Testis (tissue), 5 donors: Measurements from ENCODE around the gene MED23. TPM values are rescaled to one million over a fixed set of nuclear protein-coding genes. Genes with fewer than 3 reads are reported as not detected.

Experiments used
- DNase-seq: peaks from one replicate; pipeline ENCODE4 v3.0.0-alpha.2; 2019
- H3K27ac ChIP-seq, 2 donors: fragments of 200-600 bp; sonication (generic); one replicate each; pipeline ENCODE4 v1.5.1; 2019
- H3K27me3 ChIP-seq: fragments of 200-600 bp; sonication (generic); one replicate; pipeline ENCODE4 v1.5.1; 2019
- H3K36me3 ChIP-seq: fragments of 200-600 bp; sonication (generic); one replicate; pipeline ENCODE4 v1.5.1; 2017; ENCODE audit warnings: low read depth; ENCODE audit errors: missing control alignments
- H3K4me1 ChIP-seq: fragments of 200-600 bp; sonication (generic); one replicate; pipeline ENCODE4 v1.5.1; 2019
- H3K4me3 ChIP-seq, 2 donors: fragments of 200-600 bp; sonication (generic); one replicate each; pipeline ENCODE4 v1.5.1; 2017 to 2019
- H3K9me3 ChIP-seq: fragments of 200-600 bp; sonication (generic); one replicate; pipeline ENCODE4 v1.5.1; 2017
- POLR2A ChIP-seq: fragments of 450-650 bp; IDR thresholded peaks from one replicate; pipeline ENCODE4 v1.6.1; 2017; ENCODE audit warnings: antibody characterized with exemption, mild to moderate bottlenecking, moderate library complexity
- WGBS, 2 donors: methylation state at CpG; one replicate each; pipeline ENCODE4 v1.1.5; 2018; 5-methylcytosine and 5-hydroxymethylcytosine counted together
- intact Hi-C: fragments of 100-400 bp; cut with DNase I; formaldehyde crosslinking; loops from one replicate; pipeline ENCODE4 v1.15.1; 2023; ENCODE audit warnings: low total_unique reads
- long read RNA-seq, 2 donors: transcript quantifications; one replicate each; lab custom pipeline, GENCODE V29; 2026
- polyA plus RNA-seq: library from polyadenylated mRNA; stranded (reverse); fragments of 350-450 nt; fragmentation: Illumina TruSeq; extraction: RNeasy Lipid Tissue Mini Kit (QIAGEN cat#74804); gene quantifications from one replicate; pipeline ENCODE4 v1.2.3, GENCODE V29; 2014; ENCODE audit warnings: low read depth, low replicate concordance; ENCODE audit not compliant: insufficient read depth
- total RNA-seq, 2 donors: library from RNA; depleted of rRNA; stranded (reverse); fragments of >200 nt; gene quantifications; one replicate each; pipeline ENCODE4 v1.2.3, GENCODE V29; 2016
- TF ChIP-seq, protein P1 (sequence below), 3 experiments: fragments of 450-650 bp in 2 of 3; fragments of 200-600 bp in 1 of 3; sonication (generic) in 1 of 3; IDR thresholded peaks; one replicate each; pipeline ENCODE4 v1.5.1; 2016 to 2019; ENCODE audit warnings: antibody characterized with exemption in 3 of 3, mild to moderate bottlenecking in 2 of 3, moderate library complexity in 1 of 3

Gene MED23, protein sequence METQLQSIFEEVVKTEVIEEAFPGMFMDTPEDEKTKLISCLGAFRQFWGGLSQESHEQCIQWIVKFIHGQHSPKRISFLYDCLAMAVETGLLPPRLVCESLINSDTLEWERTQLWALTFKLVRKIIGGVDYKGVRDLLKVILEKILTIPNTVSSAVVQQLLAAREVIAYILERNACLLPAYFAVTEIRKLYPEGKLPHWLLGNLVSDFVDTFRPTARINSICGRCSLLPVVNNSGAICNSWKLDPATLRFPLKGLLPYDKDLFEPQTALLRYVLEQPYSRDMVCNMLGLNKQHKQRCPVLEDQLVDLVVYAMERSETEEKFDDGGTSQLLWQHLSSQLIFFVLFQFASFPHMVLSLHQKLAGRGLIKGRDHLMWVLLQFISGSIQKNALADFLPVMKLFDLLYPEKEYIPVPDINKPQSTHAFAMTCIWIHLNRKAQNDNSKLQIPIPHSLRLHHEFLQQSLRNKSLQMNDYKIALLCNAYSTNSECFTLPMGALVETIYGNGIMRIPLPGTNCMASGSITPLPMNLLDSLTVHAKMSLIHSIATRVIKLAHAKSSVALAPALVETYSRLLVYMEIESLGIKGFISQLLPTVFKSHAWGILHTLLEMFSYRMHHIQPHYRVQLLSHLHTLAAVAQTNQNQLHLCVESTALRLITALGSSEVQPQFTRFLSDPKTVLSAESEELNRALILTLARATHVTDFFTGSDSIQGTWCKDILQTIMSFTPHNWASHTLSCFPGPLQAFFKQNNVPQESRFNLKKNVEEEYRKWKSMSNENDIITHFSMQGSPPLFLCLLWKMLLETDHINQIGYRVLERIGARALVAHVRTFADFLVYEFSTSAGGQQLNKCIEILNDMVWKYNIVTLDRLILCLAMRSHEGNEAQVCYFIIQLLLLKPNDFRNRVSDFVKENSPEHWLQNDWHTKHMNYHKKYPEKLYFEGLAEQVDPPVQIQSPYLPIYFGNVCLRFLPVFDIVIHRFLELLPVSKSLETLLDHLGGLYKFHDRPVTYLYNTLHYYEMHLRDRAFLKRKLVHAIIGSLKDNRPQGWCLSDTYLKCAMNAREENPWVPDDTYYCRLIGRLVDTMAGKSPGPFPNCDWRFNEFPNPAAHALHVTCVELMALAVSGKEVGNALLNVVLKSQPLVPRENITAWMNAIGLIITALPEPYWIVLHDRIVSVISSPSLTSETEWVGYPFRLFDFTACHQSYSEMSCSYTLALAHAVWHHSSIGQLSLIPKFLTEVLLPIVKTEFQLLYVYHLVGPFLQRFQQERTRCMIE (N-terminal part only)
- 10 to 100 TPM; 39.8 to 42.1 TPM for total RNA-seq
- 24.4 TPM for polyA plus RNA-seq
- long read RNA-seq, donor 1, full-length matches to known transcripts: 1 of 1 reads
- long read RNA-seq, donor 1, partial matches to known transcripts: 0 of 1 reads
- long read RNA-seq, donor 1, other reads (novel, unspliced or antisense): 0 of 1 reads
- long read RNA-seq, donor 2, full-length matches to known transcripts: 2 of 2 reads
- long read RNA-seq, donor 2, partial matches to known transcripts: 0 of 2 reads
- long read RNA-seq, donor 2, other reads (novel, unspliced or antisense): 0 of 2 reads

DNA sequence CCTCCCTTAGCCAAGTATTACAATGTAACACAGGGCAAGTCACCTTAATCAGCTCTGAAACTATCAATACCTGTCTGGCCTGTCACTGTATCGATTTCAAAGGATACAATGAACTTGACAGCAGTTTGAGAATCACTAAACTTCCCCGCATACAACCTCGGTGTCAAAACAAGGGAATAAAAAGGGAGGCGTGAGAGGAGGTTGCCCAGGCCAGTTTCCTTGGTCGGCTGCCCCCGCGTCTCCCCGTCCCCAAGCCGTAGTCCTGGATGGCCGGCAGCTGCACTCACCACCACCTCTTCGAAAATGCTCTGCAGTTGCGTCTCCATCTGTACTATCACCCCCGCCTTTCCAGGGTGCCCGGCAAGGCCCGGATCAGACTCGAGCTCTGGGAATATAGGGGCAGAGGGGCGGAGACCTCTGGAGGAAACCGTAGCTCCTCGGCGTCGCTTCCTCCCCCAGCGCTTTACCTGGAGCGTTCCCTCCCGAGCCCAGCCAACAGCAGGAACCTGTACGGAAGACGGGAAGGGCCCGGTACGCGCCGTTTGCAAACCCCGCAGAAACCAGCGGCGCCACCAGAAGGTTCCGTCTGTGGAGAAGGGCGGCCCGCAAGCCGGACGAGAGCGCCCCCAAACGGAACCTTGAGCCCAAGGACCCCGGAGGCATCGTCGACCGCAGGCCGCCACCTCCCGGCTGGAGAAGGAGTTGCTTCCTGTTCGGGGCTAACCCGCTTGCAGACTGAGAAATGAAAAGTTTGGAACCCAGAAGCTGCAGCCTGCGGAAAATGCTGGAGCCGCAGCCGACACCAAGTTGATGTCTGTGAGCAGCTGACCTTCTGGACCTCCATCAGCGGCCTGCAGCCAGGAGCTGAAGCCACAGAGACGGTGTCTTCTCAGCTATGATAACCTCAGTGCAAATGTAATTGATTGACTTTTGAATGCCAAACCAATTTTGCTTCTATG is at the start of gene MED23:
Gene MED23 (minus strand): TSS at position 519 of the 959 bp plus-strand sequence. CDS start 193 bp downstream, at position 326.
- Histone ChIP-seq H3K9me3 (no peaks in the 10 kb centered on the region), H3K4me1 (peaks cover 21% of the 10 kb centered on the region), H3K27ac (peak within 1 kb of the TSS; percentile 31 to 82), H3K36me3 (no peaks in the 10 kb centered on the region), H3K4me3 (peak within 1 kb of the TSS; percentile 76 to 88), H3K27me3 (no peaks in the 10 kb centered on the region)
- intact Hi-C loops: no loop called here
- peak; percentile 94 for DNase-seq
- 0% methylated on average over 30 to 53 of the region's 53 CpGs for whole genome bisulfite sequencing, 2 donors
- TF ChIP-seq POLR2A: no peak
- TF ChIP-seq, protein P1, sequence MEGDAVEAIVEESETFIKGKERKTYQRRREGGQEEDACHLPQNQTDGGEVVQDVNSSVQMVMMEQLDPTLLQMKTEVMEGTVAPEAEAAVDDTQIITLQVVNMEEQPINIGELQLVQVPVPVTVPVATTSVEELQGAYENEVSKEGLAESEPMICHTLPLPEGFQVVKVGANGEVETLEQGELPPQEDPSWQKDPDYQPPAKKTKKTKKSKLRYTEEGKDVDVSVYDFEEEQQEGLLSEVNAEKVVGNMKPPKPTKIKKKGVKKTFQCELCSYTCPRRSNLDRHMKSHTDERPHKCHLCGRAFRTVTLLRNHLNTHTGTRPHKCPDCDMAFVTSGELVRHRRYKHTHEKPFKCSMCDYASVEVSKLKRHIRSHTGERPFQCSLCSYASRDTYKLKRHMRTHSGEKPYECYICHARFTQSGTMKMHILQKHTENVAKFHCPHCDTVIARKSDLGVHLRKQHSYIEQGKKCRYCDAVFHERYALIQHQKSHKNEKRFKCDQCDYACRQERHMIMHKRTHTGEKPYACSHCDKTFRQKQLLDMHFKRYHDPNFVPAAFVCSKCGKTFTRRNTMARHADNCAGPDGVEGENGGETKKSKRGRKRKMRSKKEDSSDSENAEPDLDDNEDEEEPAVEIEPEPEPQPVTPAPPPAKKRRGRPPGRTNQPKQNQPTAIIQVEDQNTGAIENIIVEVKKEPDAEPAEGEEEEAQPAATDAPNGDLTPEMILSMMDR (IDR thresholded peaks at IDR 0.05): peak; percentile 85 to 89 (median 89)

DNA sequence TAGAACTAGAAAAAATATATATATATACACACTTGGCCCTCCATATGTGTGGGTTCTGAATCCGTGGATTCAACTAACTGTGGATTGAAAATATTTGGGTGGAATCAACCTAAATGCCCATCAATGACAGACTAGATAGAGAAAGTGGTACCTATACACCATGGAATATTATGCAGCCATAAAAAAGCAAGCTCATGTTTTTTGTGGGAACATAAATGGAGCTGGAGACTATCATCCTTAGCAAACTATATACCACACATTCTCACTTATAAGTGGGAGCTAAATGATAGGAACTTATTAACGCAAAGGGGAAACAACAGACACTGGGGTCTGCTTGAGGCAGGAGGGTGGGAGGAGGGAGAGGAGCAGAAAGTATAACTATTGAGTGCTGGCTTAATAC is 45.1 kb upstream of the MED23 start:
- TF ChIP-seq POLR2A: no peak
- TF ChIP-seq, protein P1 (IDR thresholded peaks at IDR 0.05): no peak
- Histone ChIP-seq H3K27ac (no peak overlapping the region), H3K4me3 (no peak overlapping the region), H3K4me1 (no peaks in the 10 kb centered on the region), H3K9me3 (no peaks in the 10 kb centered on the region), H3K27me3 (no peaks in the 10 kb centered on the region), H3K36me3 (no peaks in the 10 kb centered on the region)
- DNase-seq: no peak
- WGBS, 2 donors: 94 to 96% methylated on average over 2 of the region's 2 CpGs
- intact Hi-C loops: no loop called here

DNA sequence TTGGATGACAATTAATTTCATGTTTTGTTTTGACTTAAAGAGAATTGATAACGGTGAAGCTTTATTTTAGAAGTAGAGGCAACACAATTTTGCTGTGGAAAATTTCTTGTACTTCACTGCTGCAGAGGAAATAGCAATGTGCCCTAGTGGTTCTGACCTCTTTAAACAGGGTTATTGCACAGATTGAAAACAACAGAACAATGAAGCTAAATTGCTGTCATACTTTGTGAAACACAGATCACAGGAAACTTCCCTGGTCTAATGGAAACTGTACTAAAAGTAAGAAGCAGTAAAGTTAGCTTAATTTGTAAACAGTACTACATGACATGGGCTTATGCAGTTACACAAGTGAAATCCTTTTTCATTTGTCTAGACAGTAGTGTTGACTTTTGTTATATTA is 41.8 kb upstream of the MED23 start:
- Histone ChIP-seq H3K36me3 (no peaks in the 10 kb centered on the region), H3K27me3 (no peaks in the 10 kb centered on the region), H3K4me3 (no peak overlapping the region), H3K27ac (no peak overlapping the region), H3K9me3 (no peaks in the 10 kb centered on the region), H3K4me1 (no peaks in the 10 kb centered on the region)
- DNase-seq: no peak
- intact Hi-C loops: no loop called here
- TF ChIP-seq, protein P1 (IDR thresholded peaks at IDR 0.05): no peak
- TF ChIP-seq POLR2A: no peak
- WGBS, 2 donors: 61 to 71% methylated on average over 1 of the region's 1 CpG
